K562 (cell line): ENCODE results near the gene ZACN. TPM values are rescaled to one million over a fixed set of nuclear protein-coding genes. Genes with fewer than 3 reads are reported as not detected.
A peak's percentile ranks its signal among the peaks of the same experiment; 100 is the strongest.
"Not testable (repeated sequence)": the region's sequence is repeated elsewhere in the genome, so short reads cannot be mapped to it uniquely, and the experiment has no call there.

Experiments used
- ATAC-seq: fragments of 200-7000 bp; cut with Tn5 transposase; 3 replicates; pipeline ENCODE4 v1.9.1; 2020; ENCODE audit warnings: moderate library complexity
- BruUV-seq: library from RNA; stranded (reverse); fragments of 400-500 nt; replicated peaks from 2 replicates; lab custom pipeline; 2021; lab: Mats Ljungman, UMichigan
- CTCF ChIA-PET: fragments of 300-600 bp; formaldehyde crosslinking; extraction: SDS; loops from one replicate; lab custom pipeline; 2021; ENCODE audit warnings: low intra/inter-chr PET ratio; lab: Yijun Ruan, JAX
- POLR2A ChIA-PET: fragments of 300-600, 350-650 bp; sonication (Branson Sonifier 250); formaldehyde crosslinking; extraction: SDS; loops from one replicate; lab custom pipeline; 2021; ENCODE audit warnings: antibody characterized with exemption, inconsistent platforms; lab: Yijun Ruan, JAX
- DNase-seq, 4 experiments: peaks; one replicate each; pipeline versions ENCODE4 v3.0.0 to v3.0.0-alpha.2; 2011 to 2018; ENCODE audit warnings: low spot score in 3 of 4, mixed read lengths in 3 of 4; ENCODE audit errors: extremely low read depth in 1 of 4
- FAIRE-seq: peaks from 2 replicates; lab custom pipeline; 2011; peaks lifted over from hg19 to GRCh38; lab: Jason Lieb, UNC
- H2AFZ ChIP-seq: 2 replicates; pipeline ENCODE4 v1.6.0; 2011; ENCODE audit warnings: low read depth, low read length, control low read depth, inconsistent platforms
- H3K27ac ChIP-seq: fragments of 200-600 bp; 3 replicates; pipeline ENCODE4 v1.8.0; 2011; ENCODE audit warnings: low read depth, mild to moderate bottlenecking, control low read depth, inconsistent platforms, low read length, moderate library complexity, mixed read lengths; ENCODE audit errors: extremely low read depth
- H3K27me3 ChIP-seq, 2 experiments: fragments of 300-600 bp in 1 of 2; 2 replicates in 1 of 2; 3 replicates in 1 of 2; pipeline versions ENCODE4 v1.6.0 to v1.8.0; 2011; ENCODE audit warnings: inconsistent platforms in 2 of 2, low read length in 2 of 2, mild to moderate bottlenecking in 1 of 2, mixed read lengths in 1 of 2, moderate library complexity in 1 of 2; ENCODE audit not compliant: control insufficient read depth in 2 of 2, insufficient read depth in 2 of 2
- H3K36me3 ChIP-seq: fragments of 300-600 bp; 3 replicates; pipeline ENCODE4 v1.8.0; 2011; ENCODE audit warnings: mild to moderate bottlenecking, low read length, inconsistent platforms; ENCODE audit not compliant: control insufficient read depth, insufficient read depth
- H3K4me1 ChIP-seq, 2 experiments: fragments of 200-600 bp in 1 of 2; replicated peaks in 1 of 2; 2 replicates in 1 of 2; 3 replicates in 1 of 2; pipeline versions ENCODE4 v1.5.1 to v1.8.0; 2011; ENCODE audit warnings: inconsistent platforms in 2 of 2, low read length in 2 of 2, mild to moderate bottlenecking in 1 of 2, mixed read lengths in 1 of 2, moderate library complexity in 1 of 2; ENCODE audit not compliant: control insufficient read depth in 2 of 2, insufficient read depth in 2 of 2
- H3K4me2 ChIP-seq: 2 replicates; pipeline ENCODE4 v1.6.1; 2011; ENCODE audit warnings: low read length, control low read depth, inconsistent platforms, mixed read lengths; ENCODE audit not compliant: insufficient read depth
- H3K4me3 ChIP-seq: fragments of 200-600 bp; sonication (generic), shearing (Covaris generic); 2 replicates; pipeline ENCODE4 v1.5.1; 2016; ENCODE audit warnings: control low read depth, inconsistent platforms
- H3K79me2 ChIP-seq: fragments of 200-600 bp; 3 replicates; pipeline ENCODE4 v1.8.0; 2011; ENCODE audit warnings: low read length, inconsistent platforms; ENCODE audit not compliant: control insufficient read depth, insufficient read depth
- H3K9ac ChIP-seq, 2 experiments: 2 replicates each; pipeline versions ENCODE4 v1.6.0 to v1.6.1; 2011; ENCODE audit warnings: low read depth in 2 of 2, low read length in 2 of 2, control low read depth in 1 of 2, inconsistent platforms in 1 of 2, mild to moderate bottlenecking in 1 of 2, mixed read lengths in 1 of 2; ENCODE audit not compliant: insufficient read depth in 1 of 2
- H3K9me1 ChIP-seq: one replicate; pipeline ENCODE4 v1.6.0; 2011; ENCODE audit warnings: inconsistent platforms, mild to moderate bottlenecking, low read length, moderate library complexity; ENCODE audit not compliant: control insufficient read depth, insufficient read depth
- H3K9me3 ChIP-seq: replicated peaks from 2 replicates; pipeline ENCODE4 v1.5.1; 2011; ENCODE audit warnings: low read depth, low read length, inconsistent platforms; ENCODE audit not compliant: control insufficient read depth, insufficient read depth
- H4K20me1 ChIP-seq: replicated peaks from 2 replicates; pipeline ENCODE4 v1.6.1; 2011; ENCODE audit warnings: low read length, inconsistent platforms, mixed read lengths; ENCODE audit not compliant: control insufficient read depth, insufficient read depth
- POLR3A ChIP-seq: IDR thresholded peaks from 2 replicates; pipeline ENCODE4 v1.6.1; 2011; ENCODE audit warnings: borderline replicate concordance, mild to moderate bottlenecking, moderate library complexity; ENCODE audit not compliant: insufficient read length, insufficient read depth; ENCODE audit errors: extremely low read depth
- PURB ChIP-seq: sonication (generic); formaldehyde crosslinking; IDR thresholded peaks from 2 replicates; pipeline ENCODE4 v1.9.0; 2021; ENCODE audit warnings: low read depth, mild to moderate bottlenecking, missing genetic modification reagents
- PYGO2 ChIP-seq: fragments of 450-650 bp; IDR thresholded peaks from 2 replicates; pipeline ENCODE4 v1.6.1; 2016; ENCODE audit warnings: mild to moderate bottlenecking, missing genetic modification characterization, moderate library complexity, missing compliant biosample characterization
- SMC3 ChIP-seq: conservative IDR thresholded peaks from 2 replicates; pipeline ENCODE4 v1.6.1; 2011; ENCODE audit warnings: low read depth, low read length, improper control_type of control experiment; ENCODE audit not compliant: insufficient read depth
- TRIM28 ChIP-seq: fragments of 450-650 bp; IDR thresholded peaks from 2 replicates; pipeline ENCODE4 v1.6.1; 2017
- ZNF121 ChIP-seq: sonication (generic); formaldehyde crosslinking; conservative IDR thresholded peaks from 2 replicates; pipeline ENCODE4 v1.8.0; 2022; ENCODE audit warnings: missing genetic modification reagents
- ZNF134 ChIP-seq: fragments of 250-450 bp; sonication (Bioruptor Pico); conservative IDR thresholded peaks from 2 replicates; pipeline ENCODE4 v1.4.0; 2020
- WGBS: fragments of 100-300 bp; shearing (Covaris generic); methylation state at CpG from one replicate; pipeline ENCODE4 v1.1.6; 2016; ENCODE audit warnings: low coverage, mixed read lengths; ENCODE audit not compliant: insufficient coverage; ENCODE audit errors: missing lambda C conversion rate; 5-methylcytosine and 5-hydroxymethylcytosine counted together
- in situ Hi-C: fragments of 300-500 bp; cut with MboI; formaldehyde crosslinking; loops from 4 replicates; pipeline ENCODE4 v1.15.0; 2018; ENCODE audit warnings: inconsistent platforms, mixed read lengths
- intact Hi-C: fragments of 100-400 bp; cut with micrococcal nuclease; formaldehyde crosslinking; loops from 2 replicates; pipeline ENCODE4 v1.14.2; 2022
- polyA plus RNA-seq, 8 experiments: library from polyadenylated mRNA; depleted of rRNA in 4 of 8; stranded (reverse) in 5 of 8; unstranded in 3 of 8; fragments of >200 nt; fragmentation: Nextera tagmentation in 2 of 8; fragmentation: Illumina TruSeq in 1 of 8; extraction: Ambion mirVana in 2 of 8; extraction: Trizol in 1 of 8; gene quantifications; 2 replicates each; pipeline versions ENCODE4 v1.2.1 to v1.2.3, GENCODE V29; 2011 to 2014; ENCODE audit warnings: inconsistent platforms in 1 of 8, missing spikeins in 1 of 8
- total RNA-seq, 7 experiments: library from RNA; depleted of rRNA in 6 of 7; stranded (reverse); fragments of >200 nt in 6 of 7; fragmentation: Illumina TruSeq in 2 of 7; extraction: Trizol in 2 of 7; gene quantifications; 2 replicates each; pipeline versions ENCODE4 v1.2.1 to v1.2.3, GENCODE V29; 2011 to 2021; ENCODE audit warnings: low replicate concordance in 1 of 7

ZACN gene
- total and polyA plus RNA-seq, 9 of the 15 experiments (the other 6 are each of a cell fraction or from before 2014, with no cell fraction given): 0.07 TPM; not detected in 8

GRCh38 chr17:76058264-76058663, 20.7 kb upstream of the ZACN start:
- H3K27me3 ChIP-seq, H3K9me3 ChIP-seq, H3K79me2 ChIP-seq, H3K4me3 ChIP-seq, H3K9me1 ChIP-seq, intact Hi-C loops, H3K27ac ChIP-seq, CTCF ChIA-PET, H3K4me2 ChIP-seq, in situ Hi-C loops, H2AFZ ChIP-seq, FAIRE-seq, H4K20me1 ChIP-seq, DNase-seq, ATAC-seq, H3K9ac ChIP-seq, BruUV-seq, H3K4me1 ChIP-seq: not testable (repeated sequence)
- 94% methylated on average over 6 of the region's 6 CpGs for WGBS
- TF ChIP-seq ZNF121 (CRISPR knock-in tag): peak; percentile 70
- H3K36me3 ChIP-seq: peaks cover 82% of the 10 kb centered on the region
- POLR2A ChIA-PET: interaction anchor here (0.6 to 5.0 kb wide), 4 partner anchors 11 to 202 kb away, joined by 3 to 33 read pairs (median 8); partner anchors contain the start of gene SRP68

DNA sequence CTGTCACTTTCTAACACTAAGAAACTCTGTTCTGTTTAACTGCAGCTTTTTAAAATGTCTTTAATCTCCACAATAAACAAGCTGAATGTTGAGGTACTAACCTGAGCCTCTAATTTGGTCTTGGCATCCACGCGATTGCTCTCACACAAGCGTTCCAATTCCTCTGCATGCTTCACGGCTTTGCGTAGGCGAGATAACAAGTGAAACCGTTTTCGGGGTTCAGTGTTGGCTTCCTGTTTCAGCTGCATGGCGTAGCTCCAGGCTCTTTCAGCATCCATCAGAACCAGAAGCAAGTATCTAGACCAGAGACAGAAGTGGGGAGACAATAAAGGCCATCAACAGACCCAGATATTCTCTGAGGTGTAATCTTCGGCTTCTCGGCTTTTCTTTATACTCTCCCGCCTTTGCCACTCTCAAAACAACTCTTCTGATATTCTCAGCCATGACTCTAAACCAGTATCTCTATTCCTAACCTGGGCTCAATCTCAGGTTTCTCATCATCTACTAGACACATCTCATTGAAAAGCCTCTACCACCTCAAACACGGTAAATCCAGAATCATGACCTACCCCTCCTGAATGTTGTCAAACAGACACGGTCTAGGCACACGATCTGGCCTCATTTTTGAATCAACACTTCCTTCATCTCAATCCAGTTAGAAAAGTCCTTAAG, 15.0 kb upstream of the ZACN start:
- no peaks in the 10 kb centered on the region for H3K4me1 ChIP-seq
- CTCF ChIA-PET: no interaction called here
- FAIRE-seq (no peak), ATAC-seq (no peak), DNase-seq (no peak)
- H3K27ac ChIP-seq: no peak overlapping the region
- POLR2A ChIA-PET: interaction anchor here (0.7 to 2.9 kb wide), 3 partner anchors 8 to 375 kb away, joined by 5 to 14 read pairs (median 7); partner anchors contain the start of gene SRP68
- no peak overlapping the region for H3K4me3 ChIP-seq
- H3K27me3 ChIP-seq: no peaks in the 10 kb centered on the region
- in situ Hi-C loops: no loop called here
- H3K9ac ChIP-seq: no peak overlapping the region
- intact Hi-C loops: no loop called here
- H2AFZ ChIP-seq: no peak overlapping the region
- no peaks in the 10 kb centered on the region for H3K9me3 ChIP-seq
- BruUV-seq: no TSS peak
- no peaks in the 10 kb centered on the region for H4K20me1 ChIP-seq
- H3K79me2 ChIP-seq: peaks cover 8% of the 10 kb centered on the region
- TF ChIP-seq ZNF134 (CRISPR knock-in tag): no peak
- TF ChIP-seq PYGO2 (tag): no peak
- TF ChIP-seq SMC3: no peak
- no peak for TF ChIP-seq PURB (CRISPR knock-in tag)
- no peak for TF ChIP-seq TRIM28
- TF ChIP-seq POLR3A: no peak
- peaks cover 5% of the 10 kb centered on the region for H3K9me1 ChIP-seq
- no peak overlapping the region for H3K4me2 ChIP-seq
- 93% methylated on average over 15 of the region's 15 CpGs for WGBS
- H3K36me3 ChIP-seq: peaks cover 90% of the 10 kb centered on the region
